CD8-positive, alpha-beta memory T cell (primary cell): ENCODE results near the gene NEGR1. TPM values are rescaled to one million over a fixed set of nuclear protein-coding genes. Genes with fewer than 3 reads are reported as not detected.

Source experiments
- CTCF ChIA-PET: fragments of 350-600 bp; sonication (Branson Sonifier 250); formaldehyde crosslinking; loops from one replicate; lab custom pipeline; 2021; ENCODE audit warnings: antibody characterized with exemption; lab: Charles Lee
- POLR2A ChIA-PET: fragments of 350-600 bp; sonication (Branson Sonifier 250); formaldehyde crosslinking; loops from one replicate; lab custom pipeline; 2021; ENCODE audit warnings: antibody characterized with exemption; lab: Charles Lee
- DNase-seq, 5 donors: peaks; one replicate each; pipeline versions ENCODE4 v3.0.0 to v3.0.0-alpha.2; 2020 to 2022; ENCODE audit warnings: mixed read lengths in 1 of 5
- H3K27ac ChIP-seq: one replicate; pipeline ENCODE4 v1.7.0; 2013; ENCODE audit warnings: low read depth, mild to moderate bottlenecking, low read length, moderate library complexity
- H3K27me3 ChIP-seq: 2 replicates; pipeline ENCODE4 v1.7.0; 2013; ENCODE audit warnings: low read length, mild to moderate bottlenecking; ENCODE audit not compliant: insufficient read depth, poor library complexity, severe bottlenecking
- H3K36me3 ChIP-seq: 2 replicates; pipeline ENCODE4 v1.7.0; 2013; ENCODE audit warnings: mild to moderate bottlenecking, low read length, moderate library complexity; ENCODE audit not compliant: insufficient read depth
- H3K4me1 ChIP-seq: 2 replicates; pipeline ENCODE4 v1.7.0; 2013; ENCODE audit warnings: mild to moderate bottlenecking, low read length, moderate library complexity; ENCODE audit not compliant: insufficient read depth
- H3K4me3 ChIP-seq: 2 replicates; pipeline ENCODE4 v1.7.0; 2013; ENCODE audit warnings: mild to moderate bottlenecking, low read length
- H3K9me3 ChIP-seq: 2 replicates; pipeline ENCODE4 v1.7.0; 2013; ENCODE audit warnings: mild to moderate bottlenecking, low read length
- H3K27ac Mint-ChIP-seq, 8 donors: one replicate each; pipeline ENCODE4 v1.8.0; 2020 to 2021; ENCODE audit warnings: mixed read lengths in 8 of 8, mild to moderate bottlenecking in 6 of 8, inconsistent platforms in 3 of 8, moderate library complexity in 3 of 8
- H3K27me3 Mint-ChIP-seq, 2 donors: one replicate each; pipeline ENCODE4 v1.8.0; 2020 to 2021; ENCODE audit warnings: mixed read lengths in 2 of 2, mild to moderate bottlenecking in 1 of 2, moderate library complexity in 1 of 2
- H3K36me3 Mint-ChIP-seq, 3 donors: one replicate each; pipeline ENCODE4 v1.8.0; 2020 to 2021; ENCODE audit warnings: mixed read lengths in 3 of 3, inconsistent platforms in 1 of 3, mild to moderate bottlenecking in 1 of 3
- H3K4me1 Mint-ChIP-seq, 3 donors: one replicate each; pipeline ENCODE4 v1.8.0; 2020 to 2021; ENCODE audit warnings: mixed read lengths in 3 of 3, inconsistent platforms in 1 of 3, mild to moderate bottlenecking in 1 of 3
- H3K4me3 Mint-ChIP-seq, 7 donors: one replicate each; pipeline ENCODE4 v1.8.0; 2020 to 2021; ENCODE audit warnings: mixed read lengths in 7 of 7, mild to moderate bottlenecking in 6 of 7, moderate library complexity in 4 of 7, inconsistent platforms in 2 of 7
- H3K9me3 Mint-ChIP-seq, 5 donors: one replicate each; pipeline ENCODE4 v1.8.0; 2020 to 2022; ENCODE audit warnings: mixed read lengths in 5 of 5, mild to moderate bottlenecking in 3 of 5, moderate library complexity in 2 of 5, inconsistent platforms in 1 of 5
- polyA plus RNA-seq: library from polyadenylated mRNA; unstranded; fragments of 300-500 nt; fragmentation: Illumina TruSeq; gene quantifications from one replicate; pipeline ENCODE4 v1.2.3, GENCODE V29; 2021
- total RNA-seq, 2 experiments: library from RNA; stranded (reverse); gene quantifications; one replicate each; pipeline ENCODE4 v1.2.3, GENCODE V29; 2021

The NEGR1 gene
- total and polyA plus RNA-seq, 3 experiments from 2014 or later, result not detected

DNA sequence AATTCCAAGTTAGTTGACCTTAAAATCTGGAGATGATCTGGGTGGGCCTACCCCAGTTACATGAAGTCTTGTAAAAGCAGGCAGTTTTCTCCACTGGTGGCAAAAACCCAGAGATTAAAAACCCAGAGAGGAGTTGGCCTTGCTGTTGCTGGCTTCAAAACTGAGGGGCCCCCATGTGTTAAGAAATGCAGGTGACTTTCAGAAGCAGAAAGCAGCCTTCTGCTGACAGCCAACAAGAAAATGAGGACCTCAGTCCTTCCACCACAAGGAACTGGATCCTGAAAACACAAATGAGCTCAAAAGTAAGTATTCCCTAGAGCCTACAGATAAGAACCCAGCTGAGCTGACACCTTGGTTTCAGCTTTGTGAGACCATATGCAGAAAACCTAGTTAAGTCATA lies 857.8 kb downstream of the NEGR1 start:
- Histone ChIP-seq H3K27ac (no peak overlapping the region), H3K4me3 (no peak overlapping the region), H3K36me3 (no peaks in the 10 kb centered on the region), H3K9me3 (no peaks in the 10 kb centered on the region), H3K4me1 (no peaks in the 10 kb centered on the region), H3K27me3 (no peaks in the 10 kb centered on the region)
- Mint-ChIP-seq H3K4me3 (no peak overlapping the region), H3K9me3 (peaks cover 0 to 12% (median 3%) of the 10 kb centered on the region in 5 donors), H3K27me3 (no peaks in the 10 kb centered on the region), H3K36me3 (no peaks in the 10 kb centered on the region), H3K27ac (no peak overlapping the region), H3K4me1 (no peaks in the 10 kb centered on the region)
- ChIA-PET POLR2A (no interaction called here), CTCF (no interaction called here)
- no peak for DNase-seq

GRCh38 chr1:71422221-71422620 lies 860.1 kb downstream of the NEGR1 start:
- no peaks in the 10 kb centered on the region for H3K9me3 ChIP-seq
- H3K4me1 ChIP-seq, result no peaks in the 10 kb centered on the region
- ChIA-PET CTCF (no interaction called here), POLR2A (no interaction called here)
- DNase-seq, result no peak
- H3K27me3 Mint-ChIP-seq, result no peaks in the 10 kb centered on the region
- H3K4me1 Mint-ChIP-seq, result no peaks in the 10 kb centered on the region
- no peaks in the 10 kb centered on the region for H3K36me3 Mint-ChIP-seq
- no peak overlapping the region for H3K4me3 Mint-ChIP-seq
- H3K4me3 ChIP-seq, result no peak overlapping the region
- no peaks in the 10 kb centered on the region for H3K27me3 ChIP-seq
- H3K9me3 Mint-ChIP-seq, result peaks cover 0 to 24% (median 3%) of the 10 kb centered on the region in 5 donors
- H3K36me3 ChIP-seq, result no peaks in the 10 kb centered on the region
- no peak overlapping the region for H3K27ac Mint-ChIP-seq
- no peak overlapping the region for H3K27ac ChIP-seq

- H3K27ac ChIP-seq, result no peak overlapping the region
- Mint-ChIP-seq H3K27me3 (no peaks in the 10 kb centered on the region), H3K27ac (no peak overlapping the region), H3K4me1 (no peaks in the 10 kb centered on the region), H3K36me3 (no peaks in the 10 kb centered on the region), H3K9me3 (peaks cover 2 to 14% (median 3%) of the 10 kb centered on the region in 5 donors), H3K4me3 (no peak overlapping the region)
- no peaks in the 10 kb centered on the region for H3K4me1 ChIP-seq
- no peaks in the 10 kb centered on the region for H3K36me3 ChIP-seq
- H3K4me3 ChIP-seq, result no peak overlapping the region
- no peaks in the 10 kb centered on the region for H3K27me3 ChIP-seq
- no peaks in the 10 kb centered on the region for H3K9me3 ChIP-seq
- POLR2A ChIA-PET, result no interaction called here
- CTCF ChIA-PET, result no interaction called here
- DNase-seq, result no peak
Observed at GRCh38 chr1:71417421-71417820, 864.9 kb downstream of the NEGR1 start.

DNA sequence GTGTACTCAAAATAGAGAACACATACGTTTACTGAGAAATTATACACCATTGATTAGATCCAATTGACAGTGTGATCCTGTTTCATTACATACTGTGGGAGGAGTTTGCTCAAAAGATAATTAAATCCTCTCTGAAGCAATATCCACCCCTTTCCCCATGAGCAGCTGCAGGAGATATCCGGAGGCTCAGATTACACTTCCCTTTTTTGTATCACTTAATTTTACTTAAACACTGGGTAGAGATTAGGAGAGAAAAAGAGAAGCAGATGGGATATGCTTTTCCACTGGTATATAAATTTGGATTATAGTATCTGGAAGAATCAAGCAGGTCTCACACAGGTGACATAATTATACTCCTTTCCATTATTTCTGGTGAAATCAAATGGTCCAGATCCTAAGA lies 868.2 kb downstream of the NEGR1 start:
- Histone ChIP-seq H3K4me1 (no peaks in the 10 kb centered on the region), H3K4me3 (no peak overlapping the region), H3K27me3 (no peaks in the 10 kb centered on the region), H3K9me3 (no peaks in the 10 kb centered on the region), H3K36me3 (no peaks in the 10 kb centered on the region), H3K27ac (no peak overlapping the region)
- Mint-ChIP-seq H3K27me3 (no peaks in the 10 kb centered on the region), H3K27ac (no peak overlapping the region), H3K4me3 (no peak overlapping the region), H3K36me3 (no peaks in the 10 kb centered on the region), H3K9me3 (peaks cover 0 to 12% (median 3%) of the 10 kb centered on the region in 5 donors), H3K4me1 (no peaks in the 10 kb centered on the region)
- ChIA-PET CTCF (no interaction called here), POLR2A (no interaction called here)
- no peak for DNase-seq

DNA sequence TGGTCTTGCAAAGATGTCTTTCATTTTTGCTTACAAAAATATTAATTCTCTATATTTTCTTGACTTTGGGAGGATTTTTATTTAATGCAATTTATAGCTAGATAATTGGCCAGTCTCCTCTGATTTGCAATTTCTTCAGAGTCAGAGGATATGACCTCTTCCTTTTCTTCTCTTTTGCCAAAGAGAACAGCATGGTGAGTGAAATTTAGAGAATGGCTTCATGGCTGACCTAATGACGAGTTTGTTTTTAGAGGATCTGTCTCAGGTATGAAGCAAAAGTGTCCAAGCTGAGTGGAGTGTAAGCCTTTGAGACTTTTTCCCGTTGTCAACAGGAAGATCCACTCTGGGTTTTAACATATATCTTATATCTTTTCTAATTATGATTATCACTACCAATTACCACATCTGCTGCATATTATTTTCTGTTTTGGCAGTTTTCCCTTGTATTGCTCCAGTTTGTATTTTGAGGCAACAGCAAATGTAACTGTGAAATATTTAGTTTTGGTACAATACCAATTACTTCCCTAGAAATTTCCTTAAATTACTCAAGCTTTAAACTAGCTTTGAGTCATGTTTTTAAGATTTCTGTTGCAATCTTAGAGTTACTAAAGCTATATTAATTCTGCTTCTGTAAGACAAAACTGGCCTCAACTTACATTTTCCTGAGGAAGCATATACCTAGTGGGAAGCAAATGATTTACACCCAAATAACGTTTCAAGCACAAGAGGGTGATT lies 868.7 kb downstream of the NEGR1 start:
- ChIA-PET CTCF (no interaction called here), POLR2A (no interaction called here)
- no peaks in the 10 kb centered on the region for H3K4me1 ChIP-seq
- H3K27me3 ChIP-seq, result no peaks in the 10 kb centered on the region
- Mint-ChIP-seq H3K4me3 (no peak overlapping the region), H3K9me3 (peaks cover 0 to 11% (median 3%) of the 10 kb centered on the region in 5 donors), H3K27me3 (no peaks in the 10 kb centered on the region), H3K4me1 (no peaks in the 10 kb centered on the region), H3K36me3 (no peaks in the 10 kb centered on the region), H3K27ac (no peak overlapping the region)
- no peak overlapping the region for H3K4me3 ChIP-seq
- H3K27ac ChIP-seq, result no peak overlapping the region
- H3K36me3 ChIP-seq, result no peaks in the 10 kb centered on the region
- no peak for DNase-seq
- no peaks in the 10 kb centered on the region for H3K9me3 ChIP-seq

DNA sequence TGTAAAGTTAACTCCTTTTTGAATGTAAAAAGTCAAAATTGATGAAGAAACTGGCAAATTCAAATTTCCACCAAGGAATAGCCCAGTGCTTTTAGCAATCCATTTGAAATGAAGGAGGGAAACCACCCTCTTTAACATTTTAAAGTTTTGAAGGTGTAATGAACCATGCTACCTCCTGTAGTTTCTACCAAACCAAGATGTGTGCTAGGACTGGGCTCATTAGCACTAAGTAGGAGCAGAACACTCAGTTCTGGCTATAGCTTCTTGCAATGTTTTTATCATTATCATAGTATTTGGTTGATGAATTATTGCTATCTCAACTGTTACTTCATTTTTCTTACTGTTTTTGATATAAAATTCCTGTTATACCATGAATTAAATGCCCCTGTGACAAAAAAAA lies 882.3 kb downstream of the NEGR1 start:
- H3K4me3 ChIP-seq, result no peak overlapping the region
- no peaks in the 10 kb centered on the region for H3K36me3 Mint-ChIP-seq
- H3K4me1 Mint-ChIP-seq, result no peaks in the 10 kb centered on the region
- no peaks in the 10 kb centered on the region for H3K27me3 Mint-ChIP-seq
- no peak overlapping the region for H3K4me3 Mint-ChIP-seq
- CTCF ChIA-PET, result no interaction called here
- H3K27ac ChIP-seq, result no peak overlapping the region
- no peaks in the 10 kb centered on the region for H3K4me1 ChIP-seq
- H3K27me3 ChIP-seq, result no peaks in the 10 kb centered on the region
- POLR2A ChIA-PET, result no interaction called here
- DNase-seq, result no peak
- no peak overlapping the region for H3K27ac Mint-ChIP-seq
- no peaks in the 10 kb centered on the region for H3K36me3 ChIP-seq
- H3K9me3 Mint-ChIP-seq, result peaks cover 7 to 18% (median 10%) of the 10 kb centered on the region in 5 donors
- no peaks in the 10 kb centered on the region for H3K9me3 ChIP-seq

DNA sequence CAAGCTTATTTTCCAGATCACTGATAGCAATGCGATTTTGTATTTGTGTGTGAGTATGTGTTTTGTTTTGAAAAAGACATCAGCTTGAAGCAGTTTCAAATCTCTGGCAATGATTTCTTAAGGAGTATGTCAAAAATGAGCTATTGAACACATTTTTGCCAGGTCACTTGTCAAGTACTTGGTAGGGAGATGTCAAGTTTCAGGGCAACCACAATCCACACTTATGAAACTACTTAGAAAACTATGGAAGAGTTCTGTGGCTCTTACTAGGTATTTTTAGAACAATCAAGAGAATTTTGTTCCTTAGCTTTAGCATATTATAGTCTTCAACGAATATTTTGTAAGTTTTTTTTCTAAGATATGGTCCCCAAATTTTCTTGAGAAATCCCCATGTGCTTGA lies 882.7 kb downstream of the NEGR1 start:
- Histone ChIP-seq H3K4me3 (no peak overlapping the region), H3K27me3 (no peaks in the 10 kb centered on the region), H3K4me1 (no peaks in the 10 kb centered on the region), H3K36me3 (no peaks in the 10 kb centered on the region), H3K9me3 (no peaks in the 10 kb centered on the region), H3K27ac (no peak overlapping the region)
- Mint-ChIP-seq H3K9me3 (peaks cover 10 to 18% (median 11%) of the 10 kb centered on the region in 5 donors), H3K36me3 (no peaks in the 10 kb centered on the region), H3K4me1 (no peaks in the 10 kb centered on the region), H3K27ac (no peak overlapping the region), H3K27me3 (no peaks in the 10 kb centered on the region), H3K4me3 (no peak overlapping the region)
- CTCF ChIA-PET, result no interaction called here
- DNase-seq, result no peak
- POLR2A ChIA-PET, result no interaction called here

DNA sequence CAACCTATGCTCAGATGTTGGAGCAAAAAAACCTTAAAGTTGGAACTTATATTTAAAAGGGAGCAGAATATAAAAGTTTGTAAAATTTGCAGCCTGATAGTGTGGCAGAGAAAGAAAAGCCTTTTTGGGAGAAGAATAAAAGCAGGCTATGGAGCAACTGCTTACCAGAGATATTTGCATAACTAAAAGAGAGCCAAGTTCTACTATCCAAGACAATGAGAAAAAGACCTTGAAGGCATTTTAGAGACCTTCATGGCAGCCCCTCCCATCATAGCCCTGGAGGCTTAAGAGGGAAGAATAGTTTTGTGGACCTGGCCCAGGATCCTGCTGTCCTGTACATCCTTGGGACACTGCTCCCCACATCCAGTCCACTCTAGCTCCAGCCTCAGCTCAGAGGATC lies 889.0 kb downstream of the NEGR1 start:
- H3K9me3 Mint-ChIP-seq, result peaks cover 26 to 31% (median 30%) of the 10 kb centered on the region in 5 donors
- H3K4me3 Mint-ChIP-seq, result no peak overlapping the region
- H3K4me1 ChIP-seq, result no peaks in the 10 kb centered on the region
- CTCF ChIA-PET, result no interaction called here
- no peaks in the 10 kb centered on the region for H3K9me3 ChIP-seq
- H3K4me1 Mint-ChIP-seq, result no peaks in the 10 kb centered on the region
- no peak for DNase-seq
- no peak overlapping the region for H3K4me3 ChIP-seq
- H3K27ac Mint-ChIP-seq, result no peak overlapping the region
- peaks cover 0 to under 1% (median 0%) of the 10 kb centered on the region in 3 donors for H3K36me3 Mint-ChIP-seq
- no peak overlapping the region for H3K27ac ChIP-seq
- H3K27me3 Mint-ChIP-seq, result no peaks in the 10 kb centered on the region
- H3K27me3 ChIP-seq, result no peaks in the 10 kb centered on the region
- H3K36me3 ChIP-seq, result no peaks in the 10 kb centered on the region
- POLR2A ChIA-PET, result no interaction called here
